GM21423 (cell line): Measurements from ENCODE around the gene GNB3.
"Not testable (repeated sequence)": the region's sequence is repeated elsewhere in the genome, so short reads cannot be mapped to it uniquely, and the experiment has no call there.

ENCODE experiments used
- ATAC-seq: cut with Tn5 transposase; IDR thresholded peaks from one replicate; pipeline ENCODE4 v1.9.1; 2021; ENCODE audit warnings: mild to moderate bottlenecking, moderate library complexity; ENCODE audit not compliant: unreplicated experiment

The GNB3 gene

GRCh38 chr12:6858799-6859198 is 18.1 kb downstream of the GNB3 start:
- no peak for ATAC-seq

GRCh38 chr12:6860116-6860515 is 19.4 kb downstream of the GNB3 start:
- no peak for ATAC-seq

GRCh38 chr12:6860942-6861341 is 20.2 kb downstream of the GNB3 start:
- no peak for ATAC-seq

- ATAC-seq = no peak
Observed at GRCh38 chr12:6861391-6861790, 20.7 kb downstream of the GNB3 start.

DNA sequence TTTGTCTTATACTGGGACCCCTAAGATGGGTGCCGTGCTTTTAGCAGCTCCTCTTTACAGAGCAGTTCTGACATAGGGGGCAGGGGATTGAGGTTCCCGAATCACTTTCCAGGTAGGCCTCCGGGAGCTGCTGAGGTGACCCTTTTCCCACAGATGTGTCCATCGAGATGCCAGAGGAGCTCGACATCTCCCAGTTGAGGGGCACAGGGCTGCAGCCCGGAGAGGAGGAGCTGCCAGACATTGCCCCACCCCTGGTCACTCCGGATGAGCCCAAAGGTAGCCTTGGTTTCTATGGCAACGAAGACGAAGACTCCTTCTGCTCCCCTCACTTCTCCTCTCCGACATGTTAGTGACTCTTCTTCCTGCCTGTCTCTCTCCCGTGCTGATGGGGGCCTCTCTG is 22.3 kb downstream of the GNB3 start:
- no peak for ATAC-seq

DNA sequence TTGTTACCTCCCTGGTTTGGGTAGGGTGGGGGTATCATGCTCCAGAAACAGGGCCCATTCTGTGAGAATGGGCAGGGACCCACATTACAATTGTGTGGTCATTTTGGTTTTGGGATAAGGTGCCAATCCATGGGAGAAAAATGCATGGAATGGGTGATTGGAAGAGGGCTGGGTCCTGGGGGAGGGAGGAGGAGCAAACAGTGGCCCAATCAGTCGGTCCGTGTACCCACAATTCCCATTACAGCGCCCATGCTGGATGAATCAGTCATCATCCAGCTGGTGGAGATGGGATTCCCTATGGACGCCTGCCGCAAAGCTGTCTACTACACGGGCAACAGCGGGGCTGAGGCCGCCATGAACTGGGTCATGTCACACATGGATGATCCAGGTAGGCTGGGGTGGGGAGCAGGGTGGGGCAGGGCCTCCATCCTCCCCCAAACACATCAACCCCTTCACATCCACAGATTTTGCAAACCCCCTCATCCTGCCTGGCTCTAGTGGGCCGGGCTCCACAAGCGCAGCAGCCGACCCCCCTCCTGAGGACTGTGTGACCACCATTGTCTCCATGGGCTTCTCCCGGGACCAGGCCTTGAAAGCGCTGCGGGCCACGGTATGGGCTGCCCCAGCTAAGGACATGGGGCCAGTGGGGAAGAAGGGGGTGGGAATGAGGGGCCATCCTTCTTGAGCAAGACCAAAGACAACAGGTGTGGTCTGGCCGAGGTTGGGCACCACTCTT is 23.0 kb downstream of the GNB3 start:
- no peak for ATAC-seq

- not testable (repeated sequence) for ATAC-seq
Observed at GRCh38 chr12:6865307-6865706, 24.6 kb downstream of the GNB3 start.

- no peak for ATAC-seq
Observed at GRCh38 chr12:6866163-6866919, 25.6 kb downstream of the GNB3 start.

GRCh38 chr12:6866920-6867412 is 26.2 kb downstream of the GNB3 start:
- no peak for ATAC-seq

DNA sequence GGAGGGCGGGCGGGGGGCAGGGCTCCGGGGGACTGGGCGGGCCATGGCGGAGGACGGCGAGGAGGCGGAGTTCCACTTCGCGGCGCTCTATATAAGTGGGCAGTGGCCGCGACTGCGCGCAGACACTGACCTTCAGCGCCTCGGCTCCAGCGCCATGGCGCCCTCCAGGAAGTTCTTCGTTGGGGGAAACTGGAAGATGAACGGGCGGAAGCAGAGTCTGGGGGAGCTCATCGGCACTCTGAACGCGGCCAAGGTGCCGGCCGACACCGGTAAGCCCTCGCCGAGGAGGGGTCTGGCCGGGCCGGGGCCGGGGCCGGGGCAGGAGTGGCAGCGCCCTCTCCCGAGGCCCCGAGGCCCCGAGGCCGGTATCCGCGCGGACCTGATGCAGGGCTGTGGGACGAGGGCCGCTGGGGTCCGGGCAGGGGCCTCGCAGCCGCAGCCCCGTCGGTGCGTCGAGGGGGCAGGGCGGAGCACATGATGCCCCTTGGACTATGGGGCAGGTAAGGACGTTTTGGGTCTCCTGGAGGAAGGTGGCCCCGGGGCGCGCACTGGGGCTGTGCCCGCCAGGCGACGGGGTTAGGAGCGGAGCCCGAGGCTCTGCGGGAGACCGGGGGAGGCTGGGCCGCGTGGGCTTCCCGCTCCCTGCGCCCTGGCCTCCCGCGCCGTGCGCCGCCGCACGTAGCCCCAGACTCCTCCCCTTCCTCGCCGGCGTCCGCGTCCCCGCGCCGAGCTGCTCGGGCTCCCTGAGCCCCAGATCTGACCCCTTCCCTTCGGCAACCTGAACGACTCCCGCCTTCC is 26.9 kb downstream of the GNB3 start, which contains the start of gene TPI1:
TSS of gene TPI1 (plus strand) at position 119 of the 798 bp plus-strand sequence. CDS start at position 155, 36 bp downstream.
- ATAC-seq = peak; percentile 55

GRCh38 chr12:6868211-6869048 is 27.7 kb downstream of the GNB3 start:
- ATAC-seq = no peak

- ATAC-seq = no peak
Observed at GRCh38 chr12:6869049-6870021, 28.6 kb downstream of the GNB3 start.

DNA sequence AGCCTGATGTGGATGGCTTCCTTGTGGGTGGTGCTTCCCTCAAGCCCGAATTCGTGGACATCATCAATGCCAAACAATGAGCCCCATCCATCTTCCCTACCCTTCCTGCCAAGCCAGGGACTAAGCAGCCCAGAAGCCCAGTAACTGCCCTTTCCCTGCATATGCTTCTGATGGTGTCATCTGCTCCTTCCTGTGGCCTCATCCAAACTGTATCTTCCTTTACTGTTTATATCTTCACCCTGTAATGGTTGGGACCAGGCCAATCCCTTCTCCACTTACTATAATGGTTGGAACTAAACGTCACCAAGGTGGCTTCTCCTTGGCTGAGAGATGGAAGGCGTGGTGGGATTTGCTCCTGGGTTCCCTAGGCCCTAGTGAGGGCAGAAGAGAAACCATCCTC is 29.6 kb downstream of the GNB3 start:
- not testable (repeated sequence) for ATAC-seq

- ATAC-seq = no peak
Observed at GRCh38 chr12:6871052-6871957, 30.6 kb downstream of the GNB3 start.

DNA sequence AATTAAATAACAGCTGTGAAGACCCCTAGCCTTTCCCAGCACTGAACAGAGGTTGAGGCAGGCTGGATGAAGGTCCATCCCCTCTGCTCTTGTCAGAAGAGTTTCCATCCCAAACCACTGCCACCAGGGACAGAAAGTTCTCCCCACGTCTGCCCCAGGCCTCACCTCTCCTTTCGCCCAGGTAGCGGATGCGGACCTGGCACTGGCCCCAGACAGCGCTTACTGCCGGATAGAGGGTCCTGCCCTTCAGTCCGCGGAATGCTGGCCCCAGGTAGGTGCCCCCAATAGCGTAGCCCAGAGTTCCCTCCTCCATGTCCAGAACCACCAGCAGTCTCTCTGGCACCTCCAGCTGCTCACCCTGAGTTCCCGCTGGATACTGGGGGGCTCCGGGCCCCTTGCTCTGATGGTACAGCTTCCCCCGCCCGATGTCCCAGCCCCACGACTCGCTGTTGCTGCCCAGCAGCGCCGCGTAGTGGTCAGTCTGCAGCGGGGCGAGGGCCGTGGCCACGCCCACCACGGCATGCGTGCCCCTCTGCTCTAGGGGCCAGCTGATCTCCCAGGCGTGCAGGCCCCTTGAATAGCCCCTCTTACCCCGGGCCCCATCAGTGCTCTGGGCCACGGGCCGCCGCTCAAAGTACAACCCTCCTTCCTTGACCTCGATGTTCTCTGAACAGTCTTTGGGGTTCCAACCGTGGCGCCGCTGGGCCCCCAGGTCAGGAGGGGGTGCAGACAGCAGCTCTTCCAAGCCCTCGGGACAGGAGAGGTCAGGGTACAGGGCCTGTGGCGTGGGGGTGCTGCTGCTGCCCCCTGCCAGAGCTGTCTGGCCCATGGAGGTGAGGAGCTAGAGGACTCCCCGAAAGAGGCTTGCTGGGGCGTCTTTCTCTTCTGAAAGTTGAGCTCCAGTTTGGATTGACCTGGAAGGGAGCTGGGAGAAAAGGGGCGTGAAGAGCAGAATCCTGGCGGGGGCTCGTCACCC is 31.6 kb downstream of the GNB3 start:
- ATAC-seq = peak; percentile 33

DNA sequence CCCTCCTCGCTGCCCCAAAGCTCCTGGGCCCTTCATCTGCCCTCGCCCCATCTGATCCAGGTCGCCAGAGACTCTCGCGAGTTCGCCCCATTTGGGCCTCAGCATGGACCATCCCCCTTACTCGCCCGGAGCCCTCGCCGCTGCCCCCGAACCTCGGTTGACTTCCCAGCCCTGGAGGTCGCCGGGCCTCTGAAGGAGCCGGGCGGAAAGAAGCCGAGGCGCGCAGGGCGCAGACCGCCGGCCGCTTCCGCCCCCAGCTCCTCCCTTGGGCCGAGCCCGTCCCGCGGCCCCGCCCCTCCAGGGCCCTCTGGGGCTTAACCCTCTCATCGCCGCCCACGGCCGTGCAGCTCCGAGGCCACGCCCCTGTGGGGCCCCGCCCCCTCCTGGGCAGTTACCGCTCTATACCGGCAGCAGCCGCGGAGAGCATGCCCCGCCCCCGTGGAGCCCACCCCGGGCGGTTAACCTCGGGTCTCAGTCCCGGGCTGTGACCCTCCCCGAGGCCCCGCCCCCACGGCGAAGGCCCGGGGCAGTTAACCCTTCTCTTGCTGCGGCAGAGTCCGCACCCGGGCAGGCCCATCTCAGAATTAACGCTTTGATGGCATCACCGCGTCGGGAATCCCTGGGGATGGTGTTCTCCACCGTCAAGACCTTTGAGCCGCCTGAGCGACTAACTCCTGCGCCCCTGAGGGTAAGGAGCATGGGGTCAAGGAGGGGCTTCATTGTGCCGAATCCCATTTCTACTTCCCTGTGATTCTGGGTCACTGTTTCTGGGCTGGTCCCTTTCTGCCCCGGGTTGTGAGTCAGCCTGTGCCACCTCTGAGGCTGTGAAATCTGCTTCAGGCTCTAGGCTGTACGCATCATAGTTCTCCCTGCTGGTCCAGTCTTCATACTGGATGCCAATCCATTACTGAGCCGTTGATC is 32.6 kb downstream of the GNB3 start, which contains the start of gene SPSB2:
TSS of gene SPSB2 (minus strand) at position 210 of the 921 bp plus-strand sequence. CDS start 402 bp downstream, outside the sequence.
- peak; percentile 74 for ATAC-seq
